GM19240 (cell line): ENCODE results near the gene TMEM69.
"Not testable (repeated sequence)": the region's sequence is repeated elsewhere in the genome, so short reads cannot be mapped to it uniquely, and the experiment has no call there.

ENCODE experiments used
- DNase-seq: peaks from one replicate; pipeline ENCODE4 v3.0.0; 2011; ENCODE audit warnings: low spot score; ENCODE audit not compliant: insufficient read length

The TMEM69 gene

DNA sequence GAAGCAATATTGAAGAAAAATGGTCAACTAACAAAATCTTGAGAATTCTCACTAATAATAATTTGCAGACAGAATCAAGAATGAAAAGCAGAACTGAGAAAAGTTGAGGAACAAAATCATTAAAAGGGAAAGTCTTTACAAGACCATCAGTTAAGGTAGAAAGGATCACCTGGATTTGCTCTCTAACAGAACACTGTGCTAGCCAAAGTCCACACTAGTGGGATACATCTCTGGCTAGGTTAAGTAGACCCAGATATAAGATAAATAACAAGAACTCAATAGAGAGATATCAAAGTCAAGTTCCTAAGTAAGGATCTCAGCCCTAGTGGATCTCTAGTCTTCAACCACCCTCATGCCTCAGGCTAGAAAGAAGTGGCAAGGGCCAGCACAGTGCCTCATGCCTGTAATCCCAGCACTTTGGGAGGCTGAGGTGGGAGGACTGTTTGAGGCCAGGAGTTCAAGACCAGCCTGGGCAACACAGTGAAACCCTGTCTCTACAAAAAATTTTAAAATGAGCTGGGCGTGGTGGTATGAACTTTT, 42.9 kb downstream of the TMEM69 start:
- DNase-seq, result no peak

DNA sequence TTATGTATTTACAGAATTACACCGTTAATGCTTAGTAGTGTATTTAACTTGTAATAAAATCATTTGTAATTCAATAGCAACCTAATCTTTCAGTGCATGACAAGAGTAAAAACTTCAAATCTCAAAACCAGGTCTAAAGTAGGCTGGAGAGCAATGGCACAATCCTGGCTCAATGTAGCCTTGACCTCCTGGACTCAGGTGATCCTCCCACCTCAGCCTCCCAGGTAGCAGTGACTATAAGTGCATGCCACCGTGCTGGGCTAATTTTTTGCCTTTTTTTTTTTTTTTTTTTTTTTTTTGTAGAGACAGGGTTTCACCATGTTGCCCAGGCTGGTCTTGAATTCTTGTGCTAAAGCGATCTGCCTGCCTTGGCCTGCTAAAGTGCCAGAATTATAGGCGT, 51.2 kb downstream of the TMEM69 start:
- DNase-seq, result no peak

DNA sequence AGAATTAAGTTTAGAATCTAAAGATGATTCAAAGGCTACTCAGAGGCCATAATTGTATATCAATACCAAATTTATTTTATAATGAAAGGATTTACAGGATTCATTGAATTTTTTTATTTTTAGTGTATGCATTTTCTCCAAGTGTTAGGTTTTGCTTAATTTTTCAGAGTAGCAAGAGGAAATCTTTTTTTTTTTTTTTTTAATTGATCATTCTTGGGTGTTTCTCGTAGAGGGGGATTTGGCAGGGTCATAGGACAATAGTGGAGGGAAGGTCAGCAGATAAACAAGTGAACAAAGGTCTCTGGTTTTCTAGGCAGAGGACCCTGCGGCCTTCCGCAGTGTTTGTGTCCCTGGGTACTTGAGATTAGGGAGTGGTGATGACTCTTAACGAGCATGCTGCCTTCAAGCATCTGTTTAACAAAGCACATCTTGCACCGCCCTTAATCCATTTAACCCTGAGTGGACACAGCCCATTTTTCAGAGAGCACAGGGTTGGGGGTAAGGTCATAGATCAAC, 51.7 kb downstream of the TMEM69 start:
- DNase-seq, result not testable (repeated sequence)
